HepG2 (cell line): Measurements from ENCODE around the gene SMIM30.

Experiments used
- ARID3A ChIP-seq: IDR thresholded peaks from 2 replicates; pipeline ENCODE4 v1.6.1; 2012; ENCODE audit warnings: low read depth, low read length, improper control_type of control experiment
- BHLHE40 ChIP-seq: IDR thresholded peaks from 2 replicates; pipeline ENCODE4 v1.6.1; 2011; ENCODE audit warnings: low read length, improper control_type of control experiment
- CEBPB ChIP-seq: IDR thresholded peaks from 2 replicates; pipeline ENCODE4 v1.6.1; 2011; ENCODE audit warnings: low read depth, low read length, improper control_type of control experiment, borderline replicate concordance
- CTCF ChIP-seq: sonication (generic); formaldehyde crosslinking; IDR thresholded peaks from 2 replicates; pipeline ENCODE4 v1.5.0; 2020; ENCODE audit warnings: mild to moderate bottlenecking, missing genetic modification reagents, moderate library complexity
- FIP1L1 ChIP-seq: fragments of 200-400 bp; formaldehyde crosslinking; IDR thresholded peaks from 2 replicates; pipeline ENCODE4 v1.6.1; 2018; ENCODE audit warnings: low read depth, mild to moderate bottlenecking, low read length, moderate library complexity, borderline replicate concordance; ENCODE audit not compliant: insufficient read depth
- HINFP ChIP-seq: sonication (generic); formaldehyde crosslinking; IDR thresholded peaks from 2 replicates; pipeline ENCODE4 v1.4.0; 2020; ENCODE audit warnings: low read depth, mild to moderate bottlenecking, missing genetic modification reagents
- MNT ChIP-seq: fragments of 450-650 bp; IDR thresholded peaks from 2 replicates; pipeline ENCODE4 v1.6.1; 2016
- PHF20 ChIP-seq: sonication (generic); formaldehyde crosslinking; IDR thresholded peaks from 2 replicates; pipeline ENCODE4 v1.5.0; 2020; ENCODE audit warnings: mild to moderate bottlenecking, missing genetic modification reagents
- PPARG ChIP-seq: conservative IDR thresholded peaks from 2 replicates; pipeline ENCODE4 v1.6.1; 2016; ENCODE audit warnings: missing biosample characterization, missing genetic modification reagents
- REL ChIP-seq: sonication (generic); formaldehyde crosslinking; conservative IDR thresholded peaks from 2 replicates; pipeline ENCODE4 v1.8.0; 2022; ENCODE audit warnings: mild to moderate bottlenecking, missing genetic modification reagents, moderate library complexity
- ZNF790 ChIP-seq: sonication (generic); formaldehyde crosslinking; IDR thresholded peaks from 2 replicates; pipeline ENCODE4 v1.8.0; 2022; ENCODE audit warnings: missing genetic modification reagents, mild to moderate bottlenecking, borderline replicate concordance

- no peak for TF ChIP-seq MNT
- TF ChIP-seq FIP1L1 = no peak
- no peak for TF ChIP-seq PPARG (CRISPR knock-in tag)
- no peak for TF ChIP-seq REL (CRISPR knock-in tag)
- no peak for TF ChIP-seq CTCF (CRISPR knock-in tag)
- TF ChIP-seq ARID3A = no peak
- no peak for TF ChIP-seq ZNF790 (CRISPR knock-in tag)
- TF ChIP-seq CEBPB = no peak
- TF ChIP-seq HINFP = no peak
- TF ChIP-seq PHF20 (CRISPR knock-in tag) = no peak
- TF ChIP-seq BHLHE40 = no peak
Measured at GRCh38 chr7:113078331-113078730, 40.0 kb downstream of the SMIM30 start.
